GM23248 (cell line): ENCODE data around the gene RPS5.

Experiments used
- EZH2 ChIP-seq: fragments of 200-600 bp; sonication (generic); IDR thresholded peaks from 2 replicates; pipeline ENCODE4 v1.6.1; 2018; ENCODE audit warnings: antibody characterized with exemption, mild to moderate bottlenecking; ENCODE audit not compliant: insufficient read depth, poor library complexity, severe bottlenecking
- EZH2phosphoT487 ChIP-seq: fragments of 200-600 bp; sonication (generic); IDR thresholded peaks from 2 replicates; pipeline ENCODE4 v1.6.1; 2018; ENCODE audit warnings: antibody characterized with exemption, moderate library complexity, mild to moderate bottlenecking, low read depth; ENCODE audit not compliant: insufficient read depth

DNA sequence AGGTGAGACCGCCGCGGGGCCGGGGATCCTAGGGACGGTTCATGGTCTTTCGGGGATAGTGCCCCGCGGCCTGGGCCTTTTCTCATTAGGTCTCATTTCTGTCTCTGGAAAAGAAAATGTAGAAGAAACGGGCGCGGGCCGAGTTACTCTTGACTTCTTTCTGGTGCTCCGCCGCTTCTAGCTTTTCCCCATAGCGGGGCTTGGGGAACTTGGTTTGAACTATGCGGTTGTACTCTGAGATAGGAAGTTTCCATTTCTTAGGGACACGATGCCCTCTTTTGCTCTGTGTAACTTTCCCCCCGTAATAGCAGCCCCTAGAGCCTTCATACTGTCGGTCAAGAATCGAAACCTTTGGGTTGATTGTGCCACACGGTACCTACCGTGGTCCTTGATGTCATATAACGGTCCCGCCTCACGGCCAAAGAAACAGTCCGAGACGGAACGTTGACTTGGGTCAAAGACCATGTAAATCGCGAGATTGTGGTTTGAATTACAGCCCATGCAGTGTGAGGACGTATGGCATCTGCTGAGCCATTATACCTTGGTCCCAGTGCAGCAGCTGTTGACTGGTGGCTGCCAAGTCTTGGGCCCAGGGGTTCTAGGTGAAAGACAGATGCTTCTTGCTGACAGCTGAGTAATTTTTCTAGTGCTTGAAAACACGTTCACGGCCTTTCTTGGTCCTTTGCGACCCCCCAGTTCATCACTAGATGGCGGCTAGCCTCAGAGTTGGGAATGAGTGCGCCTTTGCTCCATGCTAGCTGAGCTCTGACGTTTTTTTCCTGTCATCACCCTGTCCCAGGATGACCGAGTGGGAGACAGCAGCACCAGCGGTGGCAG, 487 bp downstream of the RPS5 start:
- TF ChIP-seq EZH2 (no peak), EZH2phosphoT487 (no peak)
